H9 (cell line): ENCODE measurements around the gene HPRT1. TPM values are rescaled to one million over a fixed set of nuclear protein-coding genes. Genes with fewer than 3 reads are reported as not detected.
A peak's percentile ranks its signal among the peaks of the same experiment; 100 is the strongest.

Source experiments
- DNase-seq: peaks from one replicate; pipeline ENCODE4 v3.0.0-alpha.2; 2017
- H2AFZ ChIP-seq: one replicate; pipeline ENCODE4 v1.6.1; 2013; ENCODE audit warnings: mild to moderate bottlenecking, low read length, control low read depth, moderate library complexity
- H2AK5ac ChIP-seq: 2 replicates; pipeline ENCODE4 v1.6.1; 2013; ENCODE audit warnings: low read length, control low read depth, mixed read lengths; ENCODE audit not compliant: insufficient read length
- H2BK120ac ChIP-seq: one replicate; pipeline ENCODE4 v1.6.1; 2013; ENCODE audit warnings: low read depth, mild to moderate bottlenecking, low read length, control low read depth, inconsistent platforms; ENCODE audit not compliant: poor library complexity, severe bottlenecking
- H2BK12ac ChIP-seq: 2 replicates; pipeline ENCODE4 v1.6.1; 2013; ENCODE audit warnings: low read length, control low read depth, mixed read lengths, low read depth; ENCODE audit not compliant: insufficient read length
- H2BK15ac ChIP-seq: 2 replicates; pipeline ENCODE4 v1.6.1; 2013; ENCODE audit warnings: low read depth, low read length, control low read depth
- H2BK20ac ChIP-seq: one replicate; pipeline ENCODE4 v1.6.1; 2013; ENCODE audit warnings: low read depth, mild to moderate bottlenecking, low read length, control low read depth, inconsistent platforms; ENCODE audit not compliant: poor library complexity, severe bottlenecking
- H2BK5ac ChIP-seq: 2 replicates; pipeline ENCODE4 v1.6.1; 2013; ENCODE audit warnings: low read length, control low read depth, mixed read lengths; ENCODE audit not compliant: insufficient read length
- H3K14ac ChIP-seq: 2 replicates; pipeline ENCODE4 v1.6.1; 2013; ENCODE audit warnings: low read length, control low read depth; ENCODE audit not compliant: insufficient read depth
- H3K18ac ChIP-seq: 2 replicates; pipeline ENCODE4 v1.6.1; 2013; ENCODE audit warnings: low read depth, mild to moderate bottlenecking, mixed read lengths, low read length, control low read depth; ENCODE audit not compliant: insufficient read length
- H3K23ac ChIP-seq: 2 replicates; pipeline ENCODE4 v1.6.1; 2013; ENCODE audit warnings: low read length, control low read depth, mixed read lengths, low read depth; ENCODE audit not compliant: insufficient read length
- H3K23me2 ChIP-seq: 2 replicates; pipeline ENCODE4 v1.6.1; 2013; ENCODE audit warnings: low read depth, mild to moderate bottlenecking, mixed read lengths, low read length, control low read depth; ENCODE audit not compliant: insufficient read length, poor library complexity, severe bottlenecking
- H3K27ac ChIP-seq: 2 replicates; pipeline ENCODE4 v1.5.1; 2013; ENCODE audit warnings: low read length, control low read depth, mixed read lengths, low read depth; ENCODE audit not compliant: insufficient read length
- H3K27me3 ChIP-seq: 2 replicates; pipeline ENCODE4 v1.6.1; 2013; ENCODE audit warnings: low read length, control low read depth, inconsistent platforms; ENCODE audit not compliant: insufficient read depth
- H3K4ac ChIP-seq: 2 replicates; pipeline ENCODE4 v1.6.1; 2013; ENCODE audit warnings: low read depth, mild to moderate bottlenecking, control low read depth, inconsistent platforms, low read length, moderate library complexity
- H3K4me1 ChIP-seq: 2 replicates; pipeline ENCODE4 v1.6.1; 2013; ENCODE audit warnings: low read length, control low read depth, inconsistent platforms; ENCODE audit not compliant: insufficient read depth
- H3K4me2 ChIP-seq: 2 replicates; pipeline ENCODE4 v1.6.1; 2013; ENCODE audit warnings: low read length, control low read depth, mixed read lengths; ENCODE audit not compliant: insufficient read length, insufficient read depth
- H3K56ac ChIP-seq: 2 replicates; pipeline ENCODE4 v1.6.1; 2013; ENCODE audit warnings: low read depth, mild to moderate bottlenecking, mixed read lengths, low read length, control low read depth; ENCODE audit not compliant: insufficient read length
- H3K79me1 ChIP-seq: 2 replicates; pipeline ENCODE4 v1.6.1; 2013; ENCODE audit warnings: low read depth, mild to moderate bottlenecking, moderate library complexity, low read length, control low read depth, inconsistent platforms; ENCODE audit not compliant: insufficient read depth, poor library complexity, severe bottlenecking
- H3K79me2 ChIP-seq: 2 replicates; pipeline ENCODE4 v1.6.1; 2013; ENCODE audit warnings: low read length, control low read depth, inconsistent platforms; ENCODE audit not compliant: insufficient read depth
- H3K9ac ChIP-seq: 2 replicates; pipeline ENCODE4 v1.6.1; 2013; ENCODE audit warnings: low read length, control low read depth, mixed read lengths; ENCODE audit not compliant: insufficient read length; ENCODE audit errors: extremely low read depth
- H3K9me3 ChIP-seq: one replicate; pipeline ENCODE4 v1.6.1; 2013; ENCODE audit warnings: low read depth, low read length, inconsistent platforms; ENCODE audit not compliant: control insufficient read depth
- H3T11ph ChIP-seq: one replicate; pipeline ENCODE4 v1.6.1; 2013; ENCODE audit warnings: mild to moderate bottlenecking, low read length, control low read depth, inconsistent platforms
- H4K20me1 ChIP-seq: one replicate; pipeline ENCODE4 v1.6.1; 2013; ENCODE audit not compliant: control insufficient read depth, insufficient read length, insufficient read depth
- H4K5ac ChIP-seq: 2 replicates; pipeline ENCODE4 v1.6.1; 2013; ENCODE audit warnings: low read depth, mild to moderate bottlenecking, mixed read lengths, low read length, control low read depth; ENCODE audit not compliant: insufficient read length
- H4K8ac ChIP-seq: replicated peaks from 2 replicates; pipeline ENCODE4 v1.6.1; 2013; ENCODE audit warnings: low read length, control low read depth, mixed read lengths, low read depth; ENCODE audit not compliant: insufficient read length
- H4K91ac ChIP-seq: 2 replicates; pipeline ENCODE4 v1.6.1; 2013; ENCODE audit warnings: low read depth, mild to moderate bottlenecking, moderate library complexity, mixed read lengths, low read length, control low read depth; ENCODE audit not compliant: insufficient read length
- H3K27ac Mint-ChIP-seq, 3 experiments: 2 replicates in 2 of 3; 3 replicates in 1 of 3; pipeline ENCODE4 v1.8.0; 2020 to 2021; ENCODE audit warnings: mixed read lengths in 3 of 3, mild to moderate bottlenecking in 1 of 3, moderate library complexity in 1 of 3
- H3K27me3 Mint-ChIP-seq: 2 replicates; pipeline ENCODE4 v1.8.0; 2021; ENCODE audit warnings: low read depth, mild to moderate bottlenecking, moderate library complexity, mixed read lengths
- H3K36me3 Mint-ChIP-seq, 3 experiments: 2 replicates in 2 of 3; 3 replicates in 1 of 3; pipeline ENCODE4 v1.8.0; 2020 to 2021; ENCODE audit warnings: low read depth in 3 of 3, mixed read lengths in 3 of 3; ENCODE audit not compliant: insufficient read depth in 1 of 3
- H3K4me1 Mint-ChIP-seq, 2 experiments: 2 replicates each; pipeline ENCODE4 v1.8.0; 2020; ENCODE audit warnings: mixed read lengths in 2 of 2
- H3K4me3 Mint-ChIP-seq, 2 experiments: 2 replicates in 1 of 2; 3 replicates in 1 of 2; pipeline ENCODE4 v1.8.0; 2020 to 2021; ENCODE audit warnings: mild to moderate bottlenecking in 2 of 2, mixed read lengths in 2 of 2, moderate library complexity in 1 of 2
- H3K9me3 Mint-ChIP-seq, 2 experiments: 2 replicates in 1 of 2; 3 replicates in 1 of 2; pipeline ENCODE4 v1.8.0; 2020; ENCODE audit warnings: mild to moderate bottlenecking in 2 of 2, mixed read lengths in 2 of 2, moderate library complexity in 1 of 2
- CTCF ChIP-seq: fragments of 200-600 bp; sonication (generic); conservative IDR thresholded peaks from 3 replicates; pipeline ENCODE4 v1.8.0; 2021; ENCODE audit warnings: antibody characterized with exemption, mild to moderate bottlenecking
- WGBS: extraction: QIAGEN DNeasy Blood & Tissue Kit; methylation state at CpG from one replicate; pipeline ENCODE4 v1.1.7; 2013; ENCODE audit warnings: missing lambda C conversion rate, low lambda C conversion rate, mixed read lengths; ENCODE audit not compliant: insufficient read length; ENCODE audit errors: extremely low coverage; 5-methylcytosine and 5-hydroxymethylcytosine counted together
- total RNA-seq: library from RNA; stranded (reverse); gene quantifications from 2 replicates; pipeline ENCODE4 v1.2.1, GENCODE V29; 2021

Gene HPRT1
- total RNA-seq, 1 experiment from 2014 or later: 39.2 TPM

- Histone ChIP-seq H3K56ac (no peak overlapping the region), H3K9me3 (no peaks in the 10 kb centered on the region), H4K8ac (no peak overlapping the region), H3K27me3 (peaks cover 36% of the 10 kb centered on the region; the same call in 1 of the 2 replicates), H3K79me2 (no peaks in the 10 kb centered on the region), H4K91ac (no peak overlapping the region), H3K79me1 (no peaks in the 10 kb centered on the region), H3T11ph (no peak overlapping the region), H2AK5ac (no peak overlapping the region), H4K20me1 (peaks cover 3% of the 10 kb centered on the region), H3K4me2 (no peak overlapping the region), H3K18ac (no peak overlapping the region), H2BK5ac (no peak overlapping the region), H2BK20ac (no peak overlapping the region), H3K23me2 (peaks cover 25% of the 10 kb centered on the region), H2AFZ (no peak overlapping the region), H3K23ac (no peak overlapping the region), H2BK120ac (no peak overlapping the region), H2BK12ac (no peak overlapping the region), H3K9ac (no peak overlapping the region), H2BK15ac (no peak overlapping the region), H4K5ac (no peak overlapping the region), H3K4me1 (peaks cover 11% of the 10 kb centered on the region), H3K4ac (no peak overlapping the region), H3K14ac (no peak overlapping the region), H3K27ac (no peak overlapping the region)
- H3K4me3 Mint-ChIP-seq: peak overlapping the region in 1 of 2 experiments; percentile 77; a peak in 3 of 5 replicates
- WGBS: no CpG with 5 or more reads among the region's 7 CpGs
- no peaks in the 10 kb centered on the region for H3K36me3 Mint-ChIP-seq
- H3K27ac Mint-ChIP-seq: no peak overlapping the region
- peaks cover 48 to 63% of the 10 kb centered on the region in 2 experiments for H3K4me1 Mint-ChIP-seq
- peaks cover 64% of the 10 kb centered on the region for H3K27me3 Mint-ChIP-seq
- H3K9me3 Mint-ChIP-seq: peaks cover 10 to 75% of the 10 kb centered on the region in 2 experiments
- no peak for DNase-seq
- no peak for TF ChIP-seq CTCF
Observed at GRCh38 chrX:134547047-134547679, 87.2 kb downstream of the HPRT1 start.
